IMR-90 (cell line): ENCODE results near the gene HNRNPUL1. TPM values are rescaled to one million over a fixed set of nuclear protein-coding genes. Genes with fewer than 3 reads are reported as not detected.
A peak's percentile ranks its signal among the peaks of the same experiment; 100 is the strongest.

ENCODE experiments used
- ATAC-seq: fragments of 200-7000 bp; cut with Tn5 transposase; 2 replicates; pipeline ENCODE4 v1.9.1; 2020; ENCODE audit warnings: low read depth, mild to moderate bottlenecking, moderate library complexity
- BruUV-seq: library from RNA; stranded (reverse); fragments of 400-500 nt; replicated peaks from 2 replicates; lab custom pipeline; 2021; lab: Mats Ljungman, UMichigan
- CTCF ChIA-PET: fragments of 300-600 bp; formaldehyde crosslinking; extraction: SDS; loops from one replicate; lab custom pipeline; 2021; ENCODE audit warnings: antibody characterized with exemption; lab: Yijun Ruan, JAX
- POLR2A ChIA-PET: fragments of 300-600 bp; sonication (Branson Sonifier 250); formaldehyde crosslinking; loops from one replicate; lab custom pipeline; 2022; ENCODE audit warnings: antibody characterized with exemption; ENCODE audit not compliant: unreplicated experiment; lab: Charles Lee
- DNase-seq: peaks from one replicate; pipeline ENCODE4 v3.0.0; 2013
- H2AFZ ChIP-seq: replicated peaks from 2 replicates; pipeline ENCODE3; 2013; ENCODE audit warnings: low read length, mild to moderate bottlenecking; ENCODE audit not compliant: poor library complexity
- H2AK5ac ChIP-seq: 2 replicates; pipeline ENCODE4 v1.6.1; 2013; ENCODE audit warnings: low read depth, low read length, inconsistent platforms
- H2AK9ac ChIP-seq: replicated peaks from 2 replicates; pipeline ENCODE3; 2013; ENCODE audit warnings: mild to moderate bottlenecking, low read depth, low read length, moderate library complexity; ENCODE audit not compliant: poor library complexity
- H2BK120ac ChIP-seq: 2 replicates; pipeline ENCODE4 v1.6.1; 2013; ENCODE audit warnings: low read depth, low read length, inconsistent platforms
- H2BK15ac ChIP-seq: 3 replicates; pipeline ENCODE4 v1.6.1; 2013; ENCODE audit warnings: low read depth, low read length, inconsistent platforms
- H2BK20ac ChIP-seq: 2 replicates; pipeline ENCODE4 v1.6.1; 2013; ENCODE audit warnings: low read depth, mild to moderate bottlenecking, inconsistent platforms, low read length, moderate library complexity
- H2BK5ac ChIP-seq: 2 replicates; pipeline ENCODE4 v1.6.1; 2013; ENCODE audit warnings: mild to moderate bottlenecking, low read depth, low read length, inconsistent platforms; ENCODE audit not compliant: poor library complexity, severe bottlenecking
- H3K14ac ChIP-seq: replicated peaks from 2 replicates; pipeline ENCODE4 v1.6.1; 2013; ENCODE audit warnings: low read depth, low read length, inconsistent platforms
- H3K18ac ChIP-seq: 2 replicates; pipeline ENCODE4 v1.6.1; 2013; ENCODE audit warnings: low read depth, low read length, control low read depth
- H3K23ac ChIP-seq: 2 replicates; pipeline ENCODE4 v1.6.1; 2013; ENCODE audit warnings: low read depth, low read length, inconsistent platforms
- H3K27ac ChIP-seq: 2 replicates; pipeline ENCODE4 v1.5.1; 2013; ENCODE audit warnings: mild to moderate bottlenecking, control low read depth, low read length; ENCODE audit not compliant: insufficient read depth
- H3K27me3 ChIP-seq: 2 replicates; pipeline ENCODE4 v1.6.1; 2013; ENCODE audit warnings: low read length; ENCODE audit not compliant: control insufficient read depth, insufficient read depth
- H3K36me3 ChIP-seq: 2 replicates; pipeline ENCODE4 v1.6.1; 2013; ENCODE audit warnings: low read length, mixed read lengths; ENCODE audit not compliant: control insufficient read depth, insufficient read depth
- H3K4ac ChIP-seq: 2 replicates; pipeline ENCODE4 v1.6.1; 2013; ENCODE audit warnings: low read depth, low read length, inconsistent platforms
- H3K4me1 ChIP-seq: 2 replicates; pipeline ENCODE4 v1.6.1; 2013; ENCODE audit warnings: low read length, mixed read lengths; ENCODE audit not compliant: control insufficient read depth, insufficient read depth
- H3K4me2 ChIP-seq: 2 replicates; pipeline ENCODE4 v1.6.1; 2013; ENCODE audit warnings: low read depth, mild to moderate bottlenecking, control low read depth, low read length, moderate library complexity
- H3K4me3 ChIP-seq: 2 replicates; pipeline ENCODE4 v1.5.1; 2013; ENCODE audit warnings: low read depth, mild to moderate bottlenecking, control low read depth, low read length, moderate library complexity; ENCODE audit not compliant: insufficient read depth
- H3K56ac ChIP-seq: 2 replicates; pipeline ENCODE4 v1.6.1; 2013; ENCODE audit warnings: low read length, inconsistent platforms; ENCODE audit not compliant: insufficient read depth; ENCODE audit errors: extremely low read depth
- H3K79me1 ChIP-seq, 2 experiments: 2 replicates each; pipeline ENCODE4 v1.6.1; 2013; ENCODE audit warnings: low read length in 2 of 2, inconsistent platforms in 1 of 2, low read depth in 1 of 2
- H3K9ac ChIP-seq: 2 replicates; pipeline ENCODE4 v1.6.1; 2013; ENCODE audit warnings: low read depth, low read length, control low read depth
- H3K9me1 ChIP-seq: 2 replicates; pipeline ENCODE4 v1.6.1; 2013; ENCODE audit warnings: low read length, inconsistent platforms; ENCODE audit not compliant: insufficient read depth
- H3K9me3 ChIP-seq: 2 replicates; pipeline ENCODE4 v1.6.1; 2013; ENCODE audit warnings: low read length; ENCODE audit not compliant: control insufficient read depth, insufficient read depth
- H4K20me1 ChIP-seq: 2 replicates; pipeline ENCODE4 v1.6.1; 2013; ENCODE audit warnings: low read length, inconsistent platforms; ENCODE audit not compliant: insufficient read depth
- H4K5ac ChIP-seq: 2 replicates; pipeline ENCODE4 v1.6.1; 2013; ENCODE audit warnings: mild to moderate bottlenecking, low read depth, low read length, control low read depth
- H4K8ac ChIP-seq, 2 experiments: 2 replicates each; pipeline ENCODE4 v1.6.1; 2013; ENCODE audit warnings: low read depth in 2 of 2, low read length in 2 of 2, control low read depth in 1 of 2, inconsistent platforms in 1 of 2
- H4K91ac ChIP-seq: 2 replicates; pipeline ENCODE4 v1.6.1; 2013; ENCODE audit warnings: low read depth, low read length, inconsistent platforms; ENCODE audit not compliant: insufficient read depth
- BHLHE40 ChIP-seq: fragments of 150-350 bp; IDR thresholded peaks from 2 replicates; pipeline ENCODE4 v1.6.1; 2016; ENCODE audit warnings: mild to moderate bottlenecking, low read depth, low read length
- NFE2L2 ChIP-seq: fragments of 150-350 bp; IDR thresholded peaks from 2 replicates; pipeline ENCODE4 v1.6.1; 2016; ENCODE audit warnings: low read depth, mild to moderate bottlenecking, low read length
- WGBS, 2 experiments: methylation state at CpG; one replicate each; pipeline versions ENCODE4 v1.1.5 to v1.1.7; 2013; ENCODE audit warnings: missing lambda C conversion rate in 2 of 2; ENCODE audit not compliant: insufficient read length in 1 of 2; ENCODE audit errors: extremely low coverage in 2 of 2; 5-methylcytosine and 5-hydroxymethylcytosine counted together
- dilution Hi-C: fragments of 300-500 bp; cut with HindIII; formaldehyde crosslinking; loops from one replicate; pipeline ENCODE4 v1.14.3; 2018; ENCODE audit warnings: low sequenced_read_pairs; ENCODE audit not compliant: unreplicated experiment
- in situ Hi-C: fragments of 300-500 bp; cut with MboI; formaldehyde crosslinking; loops from 3 replicates; pipeline ENCODE4 v1.14.3; 2019; ENCODE audit warnings: low sequenced_read_pairs, inconsistent platforms, mixed read lengths
- intact Hi-C: fragments of 100-400 bp; cut with micrococcal nuclease; formaldehyde crosslinking; loops from 2 replicates; pipeline ENCODE4 v1.10.0; 2022
- polyA plus RNA-seq, 3 experiments: library from polyadenylated mRNA; depleted of rRNA; stranded (reverse); fragments of >200 nt; gene quantifications; 2 replicates each; pipeline ENCODE4 v1.2.3, GENCODE V29; 2012; ENCODE audit warnings: low replicate concordance in 1 of 3
- total RNA-seq: library from RNA; depleted of rRNA; stranded (reverse); fragments of >200 nt; gene quantifications from 2 replicates; pipeline ENCODE4 v1.2.3, GENCODE V29; 2012
- TF ChIP-seq, protein P1 (sequence below): fragments of 150-350 bp; IDR thresholded peaks from 2 replicates; pipeline ENCODE4 v1.6.1; 2017; ENCODE audit warnings: mild to moderate bottlenecking, antibody characterized with exemption, low read length, low read depth

HNRNPUL1 gene
- total and polyA plus RNA-seq, 2 of the 4 experiments (the other 2 are of a cell fraction), result 50.7 to 67.3 TPM

- Histone ChIP-seq H4K20me1 (peaks cover 54% of the 10 kb centered on the region), H3K27me3 (no peaks in the 10 kb centered on the region), H2AFZ (no peak overlapping the region), H3K79me1 (peaks cover 49 to 78% of the 10 kb centered on the region in 2 experiments), H3K4me1 (peaks cover 20% of the 10 kb centered on the region), H2AK9ac (peak overlapping the region; percentile 8), H3K56ac (no peak overlapping the region), H3K9ac (no peak overlapping the region), H2BK5ac (no peak overlapping the region), H3K18ac (no peak overlapping the region), H3K9me3 (no peaks in the 10 kb centered on the region), H3K14ac (no peak overlapping the region), H4K5ac (no peak overlapping the region), H3K36me3 (peaks cover 81% of the 10 kb centered on the region), H4K91ac (no peak overlapping the region), H2BK15ac (no peak overlapping the region), H2AK5ac (no peak overlapping the region), H2BK120ac (no peak overlapping the region), H3K4ac (no peak overlapping the region), H3K4me2 (no peak overlapping the region), H3K23ac (no peak overlapping the region), H3K27ac (no peak overlapping the region), H2BK20ac (no peak overlapping the region), H3K9me1 (peaks cover 22% of the 10 kb centered on the region), H3K4me3 (no peak overlapping the region), H4K8ac (no peak overlapping the region)
- DNase-seq, result no peak
- BruUV-seq, result no TSS peak
- 100% methylated on average over 1 of the region's 10 CpGs; no CpG with 5 or more reads in 1 of the 2 experiments for WGBS, 2 experiments
- intact Hi-C loops, result no loop called here
- no peak for ATAC-seq
- dilution Hi-C loops, result no loop called here
- CTCF ChIA-PET, result no interaction called here
- POLR2A ChIA-PET, result no interaction called here
- no peak for TF ChIP-seq NFE2L2
- TF ChIP-seq, protein P1, sequence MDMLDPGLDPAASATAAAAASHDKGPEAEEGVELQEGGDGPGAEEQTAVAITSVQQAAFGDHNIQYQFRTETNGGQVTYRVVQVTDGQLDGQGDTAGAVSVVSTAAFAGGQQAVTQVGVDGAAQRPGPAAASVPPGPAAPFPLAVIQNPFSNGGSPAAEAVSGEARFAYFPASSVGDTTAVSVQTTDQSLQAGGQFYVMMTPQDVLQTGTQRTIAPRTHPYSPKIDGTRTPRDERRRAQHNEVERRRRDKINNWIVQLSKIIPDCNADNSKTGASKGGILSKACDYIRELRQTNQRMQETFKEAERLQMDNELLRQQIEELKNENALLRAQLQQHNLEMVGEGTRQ, result no peak
- no peak for TF ChIP-seq BHLHE40
- in situ Hi-C loops, result no loop called here
These were observed 30.2 kb downstream of the HNRNPUL1 start for GRCh38 chr19:41294393-41294792.
